Central memory CD4-positive, alpha-beta T cell (primary cell): Measurements from ENCODE around the gene ABCA4.
"Not testable (repeated sequence)": the region's sequence is repeated elsewhere in the genome, so short reads cannot be mapped to it uniquely, and the experiment has no call there.

Experiments used
- DNase-seq: peaks from one replicate; pipeline ENCODE4 v3.0.0; 2022

ABCA4 gene

GRCh38 chr1:94000510-94001282 is 120.3 kb downstream of the ABCA4 start:
- DNase-seq, result no peak

GRCh38 chr1:93999840-94000415 is 121.0 kb downstream of the ABCA4 start:
- no peak for DNase-seq

- not testable (repeated sequence) for DNase-seq
Measured at GRCh38 chr1:93998532-93998931, 122.4 kb downstream of the ABCA4 start.

- DNase-seq, result no peak
Measured at GRCh38 chr1:93997756-93998155, 123.2 kb downstream of the ABCA4 start.

- DNase-seq, result no peak
Measured at GRCh38 chr1:93995837-93996536, 125.0 kb downstream of the ABCA4 start.

GRCh38 chr1:93993731-93994130 is 127.2 kb downstream of the ABCA4 start:
- no peak for DNase-seq

- no peak for DNase-seq
Measured at GRCh38 chr1:93992954-93993353, 128.0 kb downstream of the ABCA4 start.

GRCh38 chr1:93992190-93992589 is 128.8 kb downstream of the ABCA4 start:
- no peak for DNase-seq

GRCh38 chr1:93991271-93991670 is 129.7 kb downstream of the ABCA4 start:
- no peak for DNase-seq

- DNase-seq, result not testable (repeated sequence)
Measured at GRCh38 chr1:93990477-93990876, 130.5 kb downstream of the ABCA4 start.

- DNase-seq, result no peak
Measured at GRCh38 chr1:93990010-93990409, 130.9 kb downstream of the ABCA4 start.

- DNase-seq, result no peak
Measured at GRCh38 chr1:93989601-93990000, 131.3 kb downstream of the ABCA4 start.

GRCh38 chr1:93988634-93989350 is 132.2 kb downstream of the ABCA4 start:
- DNase-seq, result no peak

GRCh38 chr1:93981274-93981667 is 139.7 kb downstream of the ABCA4 start:
- no peak for DNase-seq

- DNase-seq, result no peak
Measured at GRCh38 chr1:93980320-93981273, 140.4 kb downstream of the ABCA4 start.

GRCh38 chr1:93979718-93980319 is 141.1 kb downstream of the ABCA4 start:
- no peak for DNase-seq

GRCh38 chr1:93979040-93979717 is 141.8 kb downstream of the ABCA4 start:
- DNase-seq, result no peak

- DNase-seq, result no peak
Measured at GRCh38 chr1:93977598-93977945, 143.4 kb downstream of the ABCA4 start.

- no peak for DNase-seq
Measured at GRCh38 chr1:93976711-93977597, 144.0 kb downstream of the ABCA4 start.

- DNase-seq, result no peak
Measured at GRCh38 chr1:93976291-93976690, 144.7 kb downstream of the ABCA4 start.
